ENCODE results near the gene BTG4. TPM values are rescaled to one million over a fixed set of nuclear protein-coding genes. Genes with fewer than 3 reads are reported as not detected.

BTG4 gene
- polyA plus RNA-seq, 3 donors, result not detected

DNA sequence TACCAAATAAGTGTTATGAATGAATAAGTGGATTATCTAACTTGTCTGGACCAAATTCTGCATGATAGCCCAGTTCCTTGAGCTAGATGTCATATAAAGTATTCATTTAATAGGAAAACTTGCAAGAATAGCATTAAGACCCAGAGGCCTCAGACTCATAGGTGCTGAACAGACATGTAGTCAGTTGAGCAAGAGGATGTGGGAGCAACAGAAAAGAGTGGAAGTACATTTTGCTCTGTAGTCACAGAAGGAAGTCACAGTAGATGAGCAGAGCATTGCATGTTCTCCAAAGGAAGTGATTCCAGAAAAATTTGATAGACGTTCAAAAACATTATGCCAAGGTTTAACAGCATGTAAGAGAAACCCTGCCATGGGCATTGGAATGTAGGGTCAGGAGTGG, 11.9 kb upstream of the BTG4 start:
- Mint-ChIP-seq H3K9me3 (no peaks in the 10 kb centered on the region), H3K27me3 (ENCODE audit: low read depth in 3 of 3) (peaks cover 0 to 1% (median 0%) of the 10 kb centered on the region in 3 donors), H3K4me3 (no peak overlapping the region), H3K27ac (no peak overlapping the region), H3K36me3 (no peaks in the 10 kb centered on the region), H3K4me1 (peaks cover 9% of the 10 kb centered on the region)
- intact Hi-C loops (cut with micrococcal nuclease), result no loop called here
- Histone ChIP-seq H3K9ac (ENCODE audit: insufficient read depth, low read length, poor library complexity, severe bottlenecking) (no peak overlapping the region), H3K4me2 (replicated peaks; ENCODE audit: extremely low read depth, low read length, poor library complexity, severe bottlenecking) (no peak overlapping the region), H3K79me2 (ENCODE audit: insufficient read depth, low read length) (no peaks in the 10 kb centered on the region), H3K27ac (ENCODE audit: low read depth in 1 of 2, low read length in 2 of 2) (no peak overlapping the region), H2AFZ (ENCODE audit: insufficient read depth, low read depth, low read length, poor library complexity, severe bottlenecking) (no peak overlapping the region), H3K4me1 (ENCODE audit: control insufficient read depth in 1 of 2, insufficient read depth in 2 of 2, low read length in 2 of 2) (peaks cover 3% of the 10 kb centered on the region in 2 donors), H3K9me3 (replicated peaks in 1 of 2; ENCODE audit: control insufficient read depth in 1 of 2, insufficient read depth in 1 of 2, low read length in 2 of 2) (no peaks in the 10 kb centered on the region), H3K27me3 (ENCODE audit: control insufficient read depth in 2 of 2, insufficient read depth in 2 of 2, low read length in 2 of 2) (no peaks in the 10 kb centered on the region), H3K4me3 (replicated peaks in 1 of 3; ENCODE audit: low read depth in 2 of 3, low read length in 3 of 3) (no peak overlapping the region), H3K36me3 (replicated peaks in 1 of 2; ENCODE audit: control insufficient read depth in 1 of 2, insufficient read depth in 2 of 2, low read length in 2 of 2) (no peaks in the 10 kb centered on the region), H4K20me1 (ENCODE audit: insufficient read depth, low read length) (no peaks in the 10 kb centered on the region)
- TF ChIP-seq, protein P1, sequence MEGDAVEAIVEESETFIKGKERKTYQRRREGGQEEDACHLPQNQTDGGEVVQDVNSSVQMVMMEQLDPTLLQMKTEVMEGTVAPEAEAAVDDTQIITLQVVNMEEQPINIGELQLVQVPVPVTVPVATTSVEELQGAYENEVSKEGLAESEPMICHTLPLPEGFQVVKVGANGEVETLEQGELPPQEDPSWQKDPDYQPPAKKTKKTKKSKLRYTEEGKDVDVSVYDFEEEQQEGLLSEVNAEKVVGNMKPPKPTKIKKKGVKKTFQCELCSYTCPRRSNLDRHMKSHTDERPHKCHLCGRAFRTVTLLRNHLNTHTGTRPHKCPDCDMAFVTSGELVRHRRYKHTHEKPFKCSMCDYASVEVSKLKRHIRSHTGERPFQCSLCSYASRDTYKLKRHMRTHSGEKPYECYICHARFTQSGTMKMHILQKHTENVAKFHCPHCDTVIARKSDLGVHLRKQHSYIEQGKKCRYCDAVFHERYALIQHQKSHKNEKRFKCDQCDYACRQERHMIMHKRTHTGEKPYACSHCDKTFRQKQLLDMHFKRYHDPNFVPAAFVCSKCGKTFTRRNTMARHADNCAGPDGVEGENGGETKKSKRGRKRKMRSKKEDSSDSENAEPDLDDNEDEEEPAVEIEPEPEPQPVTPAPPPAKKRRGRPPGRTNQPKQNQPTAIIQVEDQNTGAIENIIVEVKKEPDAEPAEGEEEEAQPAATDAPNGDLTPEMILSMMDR (IDR thresholded peaks at IDR 0.05), result no peak
- no CpG with 5 or more reads among the region's 1 CpG for WGBS (ENCODE audit: insufficient coverage)
- no peak for DNase-seq

DNA sequence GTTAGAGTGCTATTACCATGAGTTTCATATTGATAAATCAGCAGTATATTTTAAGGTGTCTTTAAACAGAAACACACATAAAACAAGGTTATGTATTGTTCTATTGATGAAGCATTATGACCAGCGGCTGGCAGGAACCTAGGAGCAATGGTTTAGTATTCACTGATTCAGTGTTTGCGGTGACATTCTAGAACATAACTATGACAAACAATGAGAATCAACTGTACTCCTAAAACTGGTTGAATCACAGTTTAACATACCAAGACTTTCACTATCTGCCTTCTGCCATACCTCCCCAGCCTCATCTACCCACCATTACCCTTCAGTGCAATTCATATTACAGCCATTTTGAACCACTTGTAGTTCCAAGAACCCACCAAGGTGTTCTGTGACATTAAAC, 11.2 kb upstream of the BTG4 start:
- no peaks in the 10 kb centered on the region for H4K20me1 ChIP-seq (ENCODE audit: insufficient read depth, low read length)
- peaks cover 0 to 1% (median 0%) of the 10 kb centered on the region in 3 donors for H3K27me3 Mint-ChIP-seq (ENCODE audit: low read depth in 3 of 3)
- H3K9me3 Mint-ChIP-seq, result no peaks in the 10 kb centered on the region
- H3K4me3 ChIP-seq (replicated peaks in 1 of 3; ENCODE audit: low read depth in 2 of 3, low read length in 3 of 3), result no peak overlapping the region
- peaks cover 9% of the 10 kb centered on the region for H3K4me1 Mint-ChIP-seq
- WGBS (ENCODE audit: insufficient coverage), result 100% methylated on average over 2 of the region's 2 CpGs
- no peak overlapping the region for H3K9ac ChIP-seq (ENCODE audit: insufficient read depth, low read length, poor library complexity, severe bottlenecking)
- H3K36me3 Mint-ChIP-seq, result no peaks in the 10 kb centered on the region
- H3K4me3 Mint-ChIP-seq, result no peak overlapping the region
- H3K36me3 ChIP-seq (replicated peaks in 1 of 2; ENCODE audit: control insufficient read depth in 1 of 2, insufficient read depth in 2 of 2, low read length in 2 of 2), result no peaks in the 10 kb centered on the region
- peaks cover 3% of the 10 kb centered on the region in 2 donors for H3K4me1 ChIP-seq (ENCODE audit: control insufficient read depth in 1 of 2, insufficient read depth in 2 of 2, low read length in 2 of 2)
- H2AFZ ChIP-seq (ENCODE audit: insufficient read depth, low read depth, low read length, poor library complexity, severe bottlenecking), result no peak overlapping the region
- H3K9me3 ChIP-seq (replicated peaks in 1 of 2; ENCODE audit: control insufficient read depth in 1 of 2, insufficient read depth in 1 of 2, low read length in 2 of 2), result no peaks in the 10 kb centered on the region
- no peaks in the 10 kb centered on the region for H3K27me3 ChIP-seq (ENCODE audit: control insufficient read depth in 2 of 2, insufficient read depth in 2 of 2, low read length in 2 of 2)
- intact Hi-C loops (cut with micrococcal nuclease), result no loop called here
- H3K27ac Mint-ChIP-seq, result no peak overlapping the region
- no peak overlapping the region for H3K27ac ChIP-seq (ENCODE audit: low read depth in 1 of 2, low read length in 2 of 2)
- H3K4me2 ChIP-seq (replicated peaks; ENCODE audit: extremely low read depth, low read length, poor library complexity, severe bottlenecking), result no peak overlapping the region
- TF ChIP-seq, protein P1 (IDR thresholded peaks at IDR 0.05), result no peak
- no peak for DNase-seq
- no peaks in the 10 kb centered on the region for H3K79me2 ChIP-seq (ENCODE audit: insufficient read depth, low read length)
